K562 (cell line): ENCODE results near the gene LAMB4. TPM values are rescaled to one million over a fixed set of nuclear protein-coding genes. Genes with fewer than 3 reads are reported as not detected.

Experiments used
- ATAC-seq: fragments of 200-7000 bp; cut with Tn5 transposase; 3 replicates; pipeline ENCODE4 v1.9.1; 2020; ENCODE audit warnings: moderate library complexity
- BruUV-seq: library from RNA; stranded (reverse); fragments of 400-500 nt; replicated peaks from 2 replicates; lab custom pipeline; 2021; lab: Mats Ljungman, UMichigan
- CTCF ChIA-PET: fragments of 300-600 bp; formaldehyde crosslinking; extraction: SDS; loops from one replicate; lab custom pipeline; 2021; ENCODE audit warnings: low intra/inter-chr PET ratio; lab: Yijun Ruan, JAX
- POLR2A ChIA-PET: fragments of 300-600, 350-650 bp; sonication (Branson Sonifier 250); formaldehyde crosslinking; extraction: SDS; loops from one replicate; lab custom pipeline; 2021; ENCODE audit warnings: antibody characterized with exemption, inconsistent platforms; lab: Yijun Ruan, JAX
- DNase-seq, 4 experiments: peaks; one replicate each; pipeline versions ENCODE4 v3.0.0 to v3.0.0-alpha.2; 2011 to 2018; ENCODE audit warnings: low spot score in 3 of 4, mixed read lengths in 3 of 4; ENCODE audit errors: extremely low read depth in 1 of 4
- FAIRE-seq: peaks from 2 replicates; lab custom pipeline; 2011; peaks lifted over from hg19 to GRCh38; lab: Jason Lieb, UNC
- H2AFZ ChIP-seq: 2 replicates; pipeline ENCODE4 v1.6.0; 2011; ENCODE audit warnings: low read depth, low read length, control low read depth, inconsistent platforms
- H3K27ac ChIP-seq: fragments of 200-600 bp; 3 replicates; pipeline ENCODE4 v1.8.0; 2011; ENCODE audit warnings: low read depth, mild to moderate bottlenecking, control low read depth, inconsistent platforms, low read length, moderate library complexity, mixed read lengths; ENCODE audit errors: extremely low read depth
- H3K27me3 ChIP-seq, 2 experiments: fragments of 300-600 bp in 1 of 2; 2 replicates in 1 of 2; 3 replicates in 1 of 2; pipeline versions ENCODE4 v1.6.0 to v1.8.0; 2011; ENCODE audit warnings: inconsistent platforms in 2 of 2, low read length in 2 of 2, mild to moderate bottlenecking in 1 of 2, mixed read lengths in 1 of 2, moderate library complexity in 1 of 2; ENCODE audit not compliant: control insufficient read depth in 2 of 2, insufficient read depth in 2 of 2
- H3K36me3 ChIP-seq: fragments of 300-600 bp; 3 replicates; pipeline ENCODE4 v1.8.0; 2011; ENCODE audit warnings: mild to moderate bottlenecking, low read length, inconsistent platforms; ENCODE audit not compliant: control insufficient read depth, insufficient read depth
- H3K4me1 ChIP-seq, 2 experiments: fragments of 200-600 bp in 1 of 2; replicated peaks in 1 of 2; 2 replicates in 1 of 2; 3 replicates in 1 of 2; pipeline versions ENCODE4 v1.5.1 to v1.8.0; 2011; ENCODE audit warnings: inconsistent platforms in 2 of 2, low read length in 2 of 2, mild to moderate bottlenecking in 1 of 2, mixed read lengths in 1 of 2, moderate library complexity in 1 of 2; ENCODE audit not compliant: control insufficient read depth in 2 of 2, insufficient read depth in 2 of 2
- H3K4me2 ChIP-seq: 2 replicates; pipeline ENCODE4 v1.6.1; 2011; ENCODE audit warnings: low read length, control low read depth, inconsistent platforms, mixed read lengths; ENCODE audit not compliant: insufficient read depth
- H3K4me3 ChIP-seq: fragments of 200-600 bp; sonication (generic), shearing (Covaris generic); 2 replicates; pipeline ENCODE4 v1.5.1; 2016; ENCODE audit warnings: control low read depth, inconsistent platforms
- H3K79me2 ChIP-seq: fragments of 200-600 bp; 3 replicates; pipeline ENCODE4 v1.8.0; 2011; ENCODE audit warnings: low read length, inconsistent platforms; ENCODE audit not compliant: control insufficient read depth, insufficient read depth
- H3K9ac ChIP-seq, 2 experiments: 2 replicates each; pipeline versions ENCODE4 v1.6.0 to v1.6.1; 2011; ENCODE audit warnings: low read depth in 2 of 2, low read length in 2 of 2, control low read depth in 1 of 2, inconsistent platforms in 1 of 2, mild to moderate bottlenecking in 1 of 2, mixed read lengths in 1 of 2; ENCODE audit not compliant: insufficient read depth in 1 of 2
- H3K9me1 ChIP-seq: one replicate; pipeline ENCODE4 v1.6.0; 2011; ENCODE audit warnings: inconsistent platforms, mild to moderate bottlenecking, low read length, moderate library complexity; ENCODE audit not compliant: control insufficient read depth, insufficient read depth
- H3K9me3 ChIP-seq: replicated peaks from 2 replicates; pipeline ENCODE4 v1.5.1; 2011; ENCODE audit warnings: low read depth, low read length, inconsistent platforms; ENCODE audit not compliant: control insufficient read depth, insufficient read depth
- H4K20me1 ChIP-seq: replicated peaks from 2 replicates; pipeline ENCODE4 v1.6.1; 2011; ENCODE audit warnings: low read length, inconsistent platforms, mixed read lengths; ENCODE audit not compliant: control insufficient read depth, insufficient read depth
- ARID2 ChIP-seq: fragments of 450-650 bp; IDR thresholded peaks from 2 replicates; pipeline ENCODE4 v1.6.1; 2017; ENCODE audit warnings: antibody characterized with exemption, mild to moderate bottlenecking
- CBX5 ChIP-seq: IDR thresholded peaks from 2 replicates; pipeline ENCODE4 v1.6.1; 2014; ENCODE audit warnings: low read depth, borderline replicate concordance
- CBX8 ChIP-seq: fragments of 200-600 bp; sonication (generic); IDR thresholded peaks from 2 replicates; pipeline ENCODE4 v1.6.1; 2012; ENCODE audit warnings: borderline replicate concordance, mixed run types, low read depth, mild to moderate bottlenecking, moderate library complexity, mixed read lengths, low read length, control low read depth, inconsistent platforms; ENCODE audit not compliant: poor library complexity, severe bottlenecking; ENCODE audit errors: extremely low read depth
- DACH1 ChIP-seq: fragments of 450-650 bp; IDR thresholded peaks from 2 replicates; pipeline ENCODE4 v1.6.1; 2018; ENCODE audit not compliant: partially characterized antibody
- EHMT2 ChIP-seq: fragments of 450-650 bp; IDR thresholded peaks from 2 replicates; pipeline ENCODE4 v1.6.1; 2018; ENCODE audit warnings: antibody characterized with exemption
- FOXP1 ChIP-seq: sonication (generic); formaldehyde crosslinking; IDR thresholded peaks from 2 replicates; pipeline ENCODE4 v1.8.0; 2022; ENCODE audit warnings: mild to moderate bottlenecking, missing genetic modification reagents
- MYNN ChIP-seq, 2 experiments: sonication (generic); formaldehyde crosslinking in 1 of 2; IDR thresholded peaks; 2 replicates each; pipeline versions ENCODE4 v1.5.0 to v1.6.1; 2016 to 2020; ENCODE audit warnings: antibody characterized with exemption in 1 of 2, missing genetic modification reagents in 1 of 2
- PHB ChIP-seq: fragments of 250-450 bp; sonication (Bioruptor Pico); IDR thresholded peaks from 2 replicates; pipeline ENCODE4 v1.5.0; 2021
- RUNX1 ChIP-seq: sonication (generic); IDR thresholded peaks from 2 replicates; pipeline ENCODE4 v1.6.1; 2016; ENCODE audit warnings: antibody characterized with exemption, low read depth
- TBP ChIP-seq: optimal IDR thresholded peaks from 2 replicates; pipeline ENCODE3; 2011; ENCODE audit warnings: low read depth, low read length, improper control_type of control experiment
- ZNF134 ChIP-seq: fragments of 250-450 bp; sonication (Bioruptor Pico); conservative IDR thresholded peaks from 2 replicates; pipeline ENCODE4 v1.4.0; 2020
- ZNF311 ChIP-seq: fragments of 250-450 bp; sonication (Bioruptor Pico); IDR thresholded peaks from 2 replicates; pipeline ENCODE4 v1.4.0; 2020; ENCODE audit warnings: mild to moderate bottlenecking, moderate library complexity
- WGBS: fragments of 100-300 bp; shearing (Covaris generic); methylation state at CpG from one replicate; pipeline ENCODE4 v1.1.6; 2016; ENCODE audit warnings: low coverage, mixed read lengths; ENCODE audit not compliant: insufficient coverage; ENCODE audit errors: missing lambda C conversion rate; 5-methylcytosine and 5-hydroxymethylcytosine counted together
- in situ Hi-C: fragments of 300-500 bp; cut with MboI; formaldehyde crosslinking; loops from 4 replicates; pipeline ENCODE4 v1.15.0; 2018; ENCODE audit warnings: inconsistent platforms, mixed read lengths
- intact Hi-C: fragments of 100-400 bp; cut with micrococcal nuclease; formaldehyde crosslinking; loops from 2 replicates; pipeline ENCODE4 v1.14.2; 2022
- polyA plus RNA-seq, 8 experiments: library from polyadenylated mRNA; depleted of rRNA in 4 of 8; stranded (reverse) in 5 of 8; unstranded in 3 of 8; fragments of >200 nt; fragmentation: Nextera tagmentation in 2 of 8; fragmentation: Illumina TruSeq in 1 of 8; extraction: Ambion mirVana in 2 of 8; extraction: Trizol in 1 of 8; gene quantifications; 2 replicates each; pipeline versions ENCODE4 v1.2.1 to v1.2.3, GENCODE V29; 2011 to 2014; ENCODE audit warnings: inconsistent platforms in 1 of 8, missing spikeins in 1 of 8
- total RNA-seq, 7 experiments: library from RNA; depleted of rRNA in 6 of 7; stranded (reverse); fragments of >200 nt in 6 of 7; fragmentation: Illumina TruSeq in 2 of 7; extraction: Trizol in 2 of 7; gene quantifications; 2 replicates each; pipeline versions ENCODE4 v1.2.1 to v1.2.3, GENCODE V29; 2011 to 2021; ENCODE audit warnings: low replicate concordance in 1 of 7
- TF ChIP-seq, protein P1 (sequence below): fragments of 250-450 bp; sonication (Bioruptor Pico); IDR thresholded peaks from 2 replicates; pipeline ENCODE4 v1.5.0; 2020; ENCODE audit warnings: mild to moderate bottlenecking, borderline replicate concordance
- TF ChIP-seq, protein P2 (sequence below): fragments of 450-650 bp; formaldehyde crosslinking; IDR thresholded peaks from 2 replicates; pipeline ENCODE4 v1.4.0; 2020; ENCODE audit warnings: mild to moderate bottlenecking, moderate library complexity
- TF ChIP-seq, protein P3 (sequence below): sonication (generic); formaldehyde crosslinking; IDR thresholded peaks from 2 replicates; pipeline ENCODE4 v1.9.0; 2022; ENCODE audit warnings: mild to moderate bottlenecking, missing genetic modification reagents
- TF ChIP-seq, protein P4 (sequence below): fragments of 450-650 bp; IDR thresholded peaks from 2 replicates; pipeline ENCODE4 v1.6.1; 2016; ENCODE audit warnings: mild to moderate bottlenecking

LAMB4 gene
- total and polyA plus RNA-seq, 9 of the 15 experiments (the other 6 are each of a cell fraction or from before 2014, with no cell fraction given) = 0.06 to 0.13 (median 0.07) TPM; not detected in 6

DNA sequence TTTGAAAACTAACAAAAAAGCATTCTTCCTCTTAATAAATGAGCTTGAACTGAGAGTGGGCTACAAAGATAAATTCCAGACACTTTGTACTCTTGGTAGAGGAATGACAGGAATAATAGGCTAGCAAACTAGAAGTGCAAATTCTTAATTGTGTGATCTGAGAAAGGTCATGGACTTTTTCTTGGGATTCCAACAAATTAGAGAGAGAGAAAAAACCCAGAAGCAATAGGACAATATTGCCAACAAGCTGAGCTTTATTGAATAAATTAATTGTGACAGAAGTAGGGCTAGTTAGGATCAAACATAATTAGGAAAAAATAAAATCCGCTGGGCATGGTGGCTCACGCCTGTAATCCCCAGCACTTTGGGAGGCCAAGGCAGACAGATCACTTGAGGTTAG lies 85.8 kb downstream of the LAMB4 start:
- in situ Hi-C loops (no loop called here), intact Hi-C loops (no loop called here)
- Histone ChIP-seq H3K9me3 (no peaks in the 10 kb centered on the region), H3K4me1 (no peaks in the 10 kb centered on the region), H2AFZ (no peak overlapping the region), H3K9ac (no peak overlapping the region), H3K79me2 (no peaks in the 10 kb centered on the region), H3K4me3 (no peak overlapping the region), H3K4me2 (no peak overlapping the region), H3K9me1 (no peaks in the 10 kb centered on the region), H4K20me1 (no peaks in the 10 kb centered on the region), H3K27ac (no peak overlapping the region), H3K27me3 (no peaks in the 10 kb centered on the region), H3K36me3 (no peaks in the 10 kb centered on the region)
- DNase-seq (no peak), FAIRE-seq (no peak), ATAC-seq (no peak)
- CTCF ChIA-PET = no interaction called here
- POLR2A ChIA-PET = interaction anchor here (0.9 kb wide), 1 partner anchor 23 kb away, joined by 3 read pairs; no protein-coding TSS in a partner anchor
- 77% methylated on average over 2 of the region's 2 CpGs for WGBS
- BruUV-seq = no TSS peak
- TF ChIP-seq ZNF134 (no peak), PHB (no peak), ZNF311 (CRISPR knock-in tag) (no peak), EHMT2 (no peak), TBP (no peak), CBX8 (no peak), FOXP1 (CRISPR knock-in tag) (no peak), ARID2 (no peak), RUNX1 (no peak), CBX5 (no peak), DACH1 (no peak), MYNN (IDR thresholded peaks at IDR 0.05) (no peak), MYNN (CRISPR knock-in tag; IDR thresholded peaks at IDR 0.05) (no peak)
- TF ChIP-seq, protein P1, sequence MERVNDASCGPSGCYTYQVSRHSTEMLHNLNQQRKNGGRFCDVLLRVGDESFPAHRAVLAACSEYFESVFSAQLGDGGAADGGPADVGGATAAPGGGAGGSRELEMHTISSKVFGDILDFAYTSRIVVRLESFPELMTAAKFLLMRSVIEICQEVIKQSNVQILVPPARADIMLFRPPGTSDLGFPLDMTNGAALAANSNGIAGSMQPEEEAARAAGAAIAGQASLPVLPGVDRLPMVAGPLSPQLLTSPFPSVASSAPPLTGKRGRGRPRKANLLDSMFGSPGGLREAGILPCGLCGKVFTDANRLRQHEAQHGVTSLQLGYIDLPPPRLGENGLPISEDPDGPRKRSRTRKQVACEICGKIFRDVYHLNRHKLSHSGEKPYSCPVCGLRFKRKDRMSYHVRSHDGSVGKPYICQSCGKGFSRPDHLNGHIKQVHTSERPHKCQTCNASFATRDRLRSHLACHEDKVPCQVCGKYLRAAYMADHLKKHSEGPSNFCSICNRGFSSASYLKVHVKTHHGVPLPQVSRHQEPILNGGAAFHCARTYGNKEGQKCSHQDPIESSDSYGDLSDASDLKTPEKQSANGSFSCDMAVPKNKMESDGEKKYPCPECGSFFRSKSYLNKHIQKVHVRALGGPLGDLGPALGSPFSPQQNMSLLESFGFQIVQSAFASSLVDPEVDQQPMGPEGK (CRISPR knock-in tag) = no peak
- TF ChIP-seq, protein P2, sequence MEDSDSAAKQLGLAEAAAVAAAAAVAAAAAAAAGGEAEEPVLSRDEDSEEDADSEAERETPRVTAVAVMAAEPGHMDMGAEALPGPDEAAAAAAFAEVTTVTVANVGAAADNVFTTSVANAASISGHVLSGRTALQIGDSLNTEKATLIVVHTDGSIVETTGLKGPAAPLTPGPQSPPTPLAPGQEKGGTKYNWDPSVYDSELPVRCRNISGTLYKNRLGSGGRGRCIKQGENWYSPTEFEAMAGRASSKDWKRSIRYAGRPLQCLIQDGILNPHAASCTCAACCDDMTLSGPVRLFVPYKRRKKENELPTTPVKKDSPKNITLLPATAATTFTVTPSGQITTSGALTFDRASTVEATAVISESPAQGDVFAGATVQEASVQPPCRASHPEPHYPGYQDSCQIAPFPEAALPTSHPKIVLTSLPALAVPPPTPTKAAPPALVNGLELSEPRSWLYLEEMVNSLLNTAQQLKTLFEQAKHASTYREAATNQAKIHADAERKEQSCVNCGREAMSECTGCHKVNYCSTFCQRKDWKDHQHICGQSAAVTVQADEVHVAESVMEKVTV (CRISPR knock-in tag) = no peak
- TF ChIP-seq, protein P3, sequence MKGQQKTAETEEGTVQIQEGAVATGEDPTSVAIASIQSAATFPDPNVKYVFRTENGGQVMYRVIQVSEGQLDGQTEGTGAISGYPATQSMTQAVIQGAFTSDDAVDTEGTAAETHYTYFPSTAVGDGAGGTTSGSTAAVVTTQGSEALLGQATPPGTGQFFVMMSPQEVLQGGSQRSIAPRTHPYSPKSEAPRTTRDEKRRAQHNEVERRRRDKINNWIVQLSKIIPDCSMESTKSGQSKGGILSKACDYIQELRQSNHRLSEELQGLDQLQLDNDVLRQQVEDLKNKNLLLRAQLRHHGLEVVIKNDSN (CRISPR knock-in tag) = no peak
- TF ChIP-seq, protein P4, sequence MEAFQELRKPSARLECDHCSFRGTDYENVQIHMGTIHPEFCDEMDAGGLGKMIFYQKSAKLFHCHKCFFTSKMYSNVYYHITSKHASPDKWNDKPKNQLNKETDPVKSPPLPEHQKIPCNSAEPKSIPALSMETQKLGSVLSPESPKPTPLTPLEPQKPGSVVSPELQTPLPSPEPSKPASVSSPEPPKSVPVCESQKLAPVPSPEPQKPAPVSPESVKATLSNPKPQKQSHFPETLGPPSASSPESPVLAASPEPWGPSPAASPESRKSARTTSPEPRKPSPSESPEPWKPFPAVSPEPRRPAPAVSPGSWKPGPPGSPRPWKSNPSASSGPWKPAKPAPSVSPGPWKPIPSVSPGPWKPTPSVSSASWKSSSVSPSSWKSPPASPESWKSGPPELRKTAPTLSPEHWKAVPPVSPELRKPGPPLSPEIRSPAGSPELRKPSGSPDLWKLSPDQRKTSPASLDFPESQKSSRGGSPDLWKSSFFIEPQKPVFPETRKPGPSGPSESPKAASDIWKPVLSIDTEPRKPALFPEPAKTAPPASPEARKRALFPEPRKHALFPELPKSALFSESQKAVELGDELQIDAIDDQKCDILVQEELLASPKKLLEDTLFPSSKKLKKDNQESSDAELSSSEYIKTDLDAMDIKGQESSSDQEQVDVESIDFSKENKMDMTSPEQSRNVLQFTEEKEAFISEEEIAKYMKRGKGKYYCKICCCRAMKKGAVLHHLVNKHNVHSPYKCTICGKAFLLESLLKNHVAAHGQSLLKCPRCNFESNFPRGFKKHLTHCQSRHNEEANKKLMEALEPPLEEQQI = no peak
